Activated T-helper 17 cell treated with anti-CD3 and anti-CD28 coated beads, Interleukin-2, amount 50 U/mL, for 72 hours (primary cell): ENCODE measurements around the gene C1orf174. TPM values are rescaled to one million over a fixed set of nuclear protein-coding genes. Genes with fewer than 3 reads are reported as not detected.

Experiments
- ATAC-seq: fragments of 150-1000 bp; cut with Tn5 transposase; replicated peaks from 2 replicates; pipeline ENCODE4 v1.10.0; 2021; ENCODE audit warnings: mild to moderate bottlenecking, moderate library complexity
- H3K27ac Mint-ChIP-seq: one replicate; pipeline ENCODE4 v1.8.0; 2022; ENCODE audit warnings: mixed read lengths
- H3K27me3 Mint-ChIP-seq: one replicate; pipeline ENCODE4 v1.8.0; 2022; ENCODE audit warnings: mixed read lengths
- H3K36me3 Mint-ChIP-seq: one replicate; pipeline ENCODE4 v1.8.0; 2022; ENCODE audit warnings: low read depth, mild to moderate bottlenecking, mixed read lengths
- H3K4me1 Mint-ChIP-seq: one replicate; pipeline ENCODE4 v1.8.0; 2022; ENCODE audit warnings: mixed read lengths
- H3K4me3 Mint-ChIP-seq: one replicate; pipeline ENCODE4 v1.8.0; 2022; ENCODE audit warnings: mild to moderate bottlenecking, mixed read lengths
- H3K9me3 Mint-ChIP-seq: one replicate; pipeline ENCODE4 v1.8.0; 2022; ENCODE audit warnings: mixed read lengths
- total RNA-seq, 2 donors: library from RNA; stranded (reverse); gene quantifications; one replicate each; pipeline ENCODE4 v1.2.3, GENCODE V29; 2022

The C1orf174 gene
- total RNA-seq, 2 donors from 2014 or later = 25.1 to 33.2 TPM

- ATAC-seq = no peak
- Mint-ChIP-seq H3K9me3 (no peaks in the 10 kb centered on the region), H3K4me1 (peaks cover under 1% of the 10 kb centered on the region), H3K27me3 (no peaks in the 10 kb centered on the region), H3K27ac (no peak overlapping the region), H3K36me3 (peaks cover 17% of the 10 kb centered on the region), H3K4me3 (no peak overlapping the region)
Measured at GRCh38 chr1:3863231-3863935, 36.7 kb downstream of the C1orf174 start.

GRCh38 chr1:3858231-3858981, 41.7 kb downstream of the C1orf174 start:
- no peak for ATAC-seq
- peaks cover 6% of the 10 kb centered on the region for H3K4me1 Mint-ChIP-seq
- no peak overlapping the region for H3K27ac Mint-ChIP-seq
- H3K36me3 Mint-ChIP-seq = no peaks in the 10 kb centered on the region
- no peaks in the 10 kb centered on the region for H3K27me3 Mint-ChIP-seq
- no peaks in the 10 kb centered on the region for H3K9me3 Mint-ChIP-seq
- H3K4me3 Mint-ChIP-seq = peak overlapping the region; percentile 97

- Mint-ChIP-seq H3K27me3 (no peaks in the 10 kb centered on the region), H3K4me1 (peaks cover 6% of the 10 kb centered on the region), H3K36me3 (no peaks in the 10 kb centered on the region), H3K27ac (peak overlapping the region; percentile 93), H3K9me3 (no peaks in the 10 kb centered on the region), H3K4me3 (peak overlapping the region; percentile 97)
- ATAC-seq = no peak
Measured at GRCh38 chr1:3857791-3858129, 42.3 kb downstream of the C1orf174 start.

GRCh38 chr1:3856923-3857790, 42.9 kb downstream of the C1orf174 start, which contains the start of the genes CEP104 and DFFB:
CEP104 (minus strand) TSS chr1:3857211; CDS start chr1:3852407, 4,804 bp downstream.
DFFB (plus strand) TSS chr1:3857476; CDS start chr1:3857604, 128 bp downstream.
- peak within 1 kb of the TSS; percentile 97 for H3K4me3 Mint-ChIP-seq
- no peaks in the 10 kb centered on the region for H3K9me3 Mint-ChIP-seq
- ATAC-seq = peak; percentile 98
- H3K4me1 Mint-ChIP-seq = peaks cover 6% of the 10 kb centered on the region
- peak within 1 kb of the TSS; percentile 93 for H3K27ac Mint-ChIP-seq
- H3K27me3 Mint-ChIP-seq = no peaks in the 10 kb centered on the region
- H3K36me3 Mint-ChIP-seq = no peaks in the 10 kb centered on the region

- peaks cover 6% of the 10 kb centered on the region for H3K4me1 Mint-ChIP-seq
- no peak overlapping the region for H3K27ac Mint-ChIP-seq
- no peaks in the 10 kb centered on the region for H3K27me3 Mint-ChIP-seq
- H3K36me3 Mint-ChIP-seq = peaks cover 35% of the 10 kb centered on the region
- ATAC-seq = no peak
- no peaks in the 10 kb centered on the region for H3K9me3 Mint-ChIP-seq
- no peak overlapping the region for H3K4me3 Mint-ChIP-seq
Measured at GRCh38 chr1:3852711-3853485, 47.2 kb downstream of the C1orf174 start.

- peaks cover 43% of the 10 kb centered on the region for H3K36me3 Mint-ChIP-seq
Measured at GRCh38 chr1:3852091-3852490, 48.0 kb downstream of the C1orf174 start.

GRCh38 chr1:3851292-3851691, 48.8 kb downstream of the C1orf174 start:
- Mint-ChIP-seq H3K27ac (no peak overlapping the region), H3K4me3 (no peak overlapping the region), H3K4me1 (peaks cover 6% of the 10 kb centered on the region), H3K36me3 (peaks cover 51% of the 10 kb centered on the region), H3K27me3 (no peaks in the 10 kb centered on the region), H3K9me3 (no peaks in the 10 kb centered on the region)
- ATAC-seq = no peak

More at GRCh38 chr1:3852091-3852490, 48.0 kb downstream of the C1orf174 start:
- Mint-ChIP-seq H3K27ac (no peak overlapping the region), H3K4me3 (no peak overlapping the region), H3K27me3 (no peaks in the 10 kb centered on the region), H3K4me1 (peaks cover 6% of the 10 kb centered on the region), H3K9me3 (no peaks in the 10 kb centered on the region)
- ATAC-seq = no peak

- Mint-ChIP-seq H3K4me3 (no peak overlapping the region), H3K27me3 (no peaks in the 10 kb centered on the region), H3K36me3 (peaks cover 51% of the 10 kb centered on the region), H3K4me1 (peaks cover 6% of the 10 kb centered on the region), H3K27ac (no peak overlapping the region), H3K9me3 (no peaks in the 10 kb centered on the region)
- no peak for ATAC-seq
Measured at GRCh38 chr1:3850857-3851256, 49.2 kb downstream of the C1orf174 start.

- no peak for ATAC-seq
- H3K36me3 Mint-ChIP-seq = peaks cover 84% of the 10 kb centered on the region
Measured at GRCh38 chr1:3847081-3847480, 53.0 kb downstream of the C1orf174 start.

GRCh38 chr1:3846541-3846940, 53.5 kb downstream of the C1orf174 start:
- H3K36me3 Mint-ChIP-seq = peaks cover 82% of the 10 kb centered on the region
- H3K9me3 Mint-ChIP-seq = no peaks in the 10 kb centered on the region
- no peak for ATAC-seq
- H3K4me1 Mint-ChIP-seq = no peaks in the 10 kb centered on the region
- no peak overlapping the region for H3K27ac Mint-ChIP-seq
- no peak overlapping the region for H3K4me3 Mint-ChIP-seq
- H3K27me3 Mint-ChIP-seq = no peaks in the 10 kb centered on the region

More at GRCh38 chr1:3847081-3847480, 53.0 kb downstream of the C1orf174 start:
- no peak overlapping the region for H3K4me3 Mint-ChIP-seq
- no peaks in the 10 kb centered on the region for H3K4me1 Mint-ChIP-seq
- no peaks in the 10 kb centered on the region for H3K9me3 Mint-ChIP-seq
- no peak overlapping the region for H3K27ac Mint-ChIP-seq
- H3K27me3 Mint-ChIP-seq = no peaks in the 10 kb centered on the region

GRCh38 chr1:3842912-3843311, 57.2 kb downstream of the C1orf174 start:
- Mint-ChIP-seq H3K9me3 (no peaks in the 10 kb centered on the region), H3K27me3 (no peaks in the 10 kb centered on the region), H3K27ac (no peak overlapping the region), H3K4me3 (no peak overlapping the region), H3K4me1 (no peaks in the 10 kb centered on the region), H3K36me3 (peaks cover 87% of the 10 kb centered on the region)
- ATAC-seq = no peak

GRCh38 chr1:3841491-3841890, 58.6 kb downstream of the C1orf174 start:
- H3K36me3 Mint-ChIP-seq = peaks cover 87% of the 10 kb centered on the region
- no peak overlapping the region for H3K27ac Mint-ChIP-seq
- no peaks in the 10 kb centered on the region for H3K4me1 Mint-ChIP-seq
- H3K27me3 Mint-ChIP-seq = no peaks in the 10 kb centered on the region
- no peak overlapping the region for H3K4me3 Mint-ChIP-seq
- H3K9me3 Mint-ChIP-seq = no peaks in the 10 kb centered on the region
- no peak for ATAC-seq
